Fibroblast of the aortic adventitia (primary cell): ENCODE results near the gene SPRR3. TPM values are rescaled to one million over a fixed set of nuclear protein-coding genes. Genes with fewer than 3 reads are reported as not detected.

Experiments
- DNase-seq: peaks from one replicate; pipeline ENCODE4 v3.0.0-alpha.2; 2010; ENCODE audit warnings: low read depth
- H3K4me3 ChIP-seq: 2 replicates; pipeline ENCODE4 v1.5.1; 2011; ENCODE audit warnings: low read depth, mild to moderate bottlenecking, control low read depth, low read length, moderate library complexity
- total RNA-seq: library from RNA; depleted of rRNA; stranded (reverse); fragments of >200 nt; gene quantifications from 2 replicates; pipeline ENCODE4 v1.2.3, GENCODE V29; 2012; ENCODE audit warnings: low replicate concordance
- TF ChIP-seq, protein P1 (sequence below): IDR thresholded peaks from 2 replicates; pipeline ENCODE4 v1.5.1; 2011; ENCODE audit warnings: mild to moderate bottlenecking, low read length, control low read depth, inconsistent platforms; ENCODE audit not compliant: insufficient read depth

The SPRR3 gene
- total RNA-seq, 1 donor: not detected

DNA sequence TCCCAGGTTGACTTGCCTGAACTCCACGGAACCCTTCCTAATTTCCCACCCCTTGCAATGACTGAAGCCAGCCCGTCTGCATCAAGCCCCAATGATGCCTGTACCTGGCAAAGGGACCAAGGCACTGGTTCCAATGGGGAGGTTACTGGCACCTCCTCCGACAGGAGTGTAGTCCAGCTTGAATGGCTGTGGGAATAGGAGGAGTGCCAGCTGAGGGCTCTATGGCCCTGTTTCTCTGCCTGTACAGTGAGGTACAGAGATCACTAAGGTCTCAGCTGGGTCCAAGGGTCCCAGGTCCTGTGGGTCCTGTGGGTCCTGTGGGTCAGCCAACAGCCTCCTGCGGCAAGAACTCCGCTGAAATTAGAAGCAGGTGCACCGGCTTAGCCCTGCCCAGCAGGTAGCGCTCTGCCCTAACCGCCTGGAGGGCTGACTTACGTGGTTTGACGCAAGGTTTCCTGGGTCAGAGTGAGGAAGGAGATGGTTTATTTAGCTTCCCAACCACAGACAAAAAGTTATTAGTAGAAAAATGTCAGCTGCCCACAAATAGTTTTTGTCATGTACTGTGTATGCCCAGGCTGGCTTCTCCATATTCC lies 41.0 kb upstream of the SPRR3 start:
- no peak for DNase-seq
- TF ChIP-seq, protein P1, sequence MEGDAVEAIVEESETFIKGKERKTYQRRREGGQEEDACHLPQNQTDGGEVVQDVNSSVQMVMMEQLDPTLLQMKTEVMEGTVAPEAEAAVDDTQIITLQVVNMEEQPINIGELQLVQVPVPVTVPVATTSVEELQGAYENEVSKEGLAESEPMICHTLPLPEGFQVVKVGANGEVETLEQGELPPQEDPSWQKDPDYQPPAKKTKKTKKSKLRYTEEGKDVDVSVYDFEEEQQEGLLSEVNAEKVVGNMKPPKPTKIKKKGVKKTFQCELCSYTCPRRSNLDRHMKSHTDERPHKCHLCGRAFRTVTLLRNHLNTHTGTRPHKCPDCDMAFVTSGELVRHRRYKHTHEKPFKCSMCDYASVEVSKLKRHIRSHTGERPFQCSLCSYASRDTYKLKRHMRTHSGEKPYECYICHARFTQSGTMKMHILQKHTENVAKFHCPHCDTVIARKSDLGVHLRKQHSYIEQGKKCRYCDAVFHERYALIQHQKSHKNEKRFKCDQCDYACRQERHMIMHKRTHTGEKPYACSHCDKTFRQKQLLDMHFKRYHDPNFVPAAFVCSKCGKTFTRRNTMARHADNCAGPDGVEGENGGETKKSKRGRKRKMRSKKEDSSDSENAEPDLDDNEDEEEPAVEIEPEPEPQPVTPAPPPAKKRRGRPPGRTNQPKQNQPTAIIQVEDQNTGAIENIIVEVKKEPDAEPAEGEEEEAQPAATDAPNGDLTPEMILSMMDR: no peak
- H3K4me3 ChIP-seq: no peak overlapping the region

DNA sequence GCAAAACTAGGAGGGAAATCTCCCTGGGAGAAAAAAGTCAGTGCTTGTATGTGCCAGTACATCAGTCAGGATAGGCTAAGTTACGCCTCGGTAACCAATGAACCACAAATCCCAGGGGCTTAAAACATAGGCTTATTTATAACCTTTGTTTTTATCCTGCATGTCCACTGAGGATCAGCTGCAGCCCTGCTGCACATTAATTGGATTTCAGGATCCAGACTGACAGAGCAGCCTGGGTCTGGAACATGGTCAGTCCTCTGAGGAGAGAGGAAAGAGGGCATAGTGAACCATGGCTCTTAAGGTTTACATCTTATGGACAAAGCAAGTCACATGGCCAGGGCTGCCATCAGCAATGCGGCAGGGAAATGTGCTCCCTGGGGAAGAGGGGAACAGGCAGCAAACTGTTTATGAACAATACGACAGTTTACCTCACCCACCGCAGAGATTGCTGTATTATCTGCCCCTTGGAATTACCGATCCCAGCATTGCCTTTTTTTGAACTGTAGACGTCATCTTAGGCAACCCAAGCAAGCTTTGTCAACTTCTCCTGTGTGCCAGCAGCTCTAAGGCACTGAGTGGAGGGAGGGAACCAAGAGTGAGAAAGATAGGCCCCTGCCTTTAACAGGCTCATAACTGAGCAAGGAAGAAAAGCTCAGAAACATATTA lies 40.2 kb upstream of the SPRR3 start:
- no peak for DNase-seq

DNA sequence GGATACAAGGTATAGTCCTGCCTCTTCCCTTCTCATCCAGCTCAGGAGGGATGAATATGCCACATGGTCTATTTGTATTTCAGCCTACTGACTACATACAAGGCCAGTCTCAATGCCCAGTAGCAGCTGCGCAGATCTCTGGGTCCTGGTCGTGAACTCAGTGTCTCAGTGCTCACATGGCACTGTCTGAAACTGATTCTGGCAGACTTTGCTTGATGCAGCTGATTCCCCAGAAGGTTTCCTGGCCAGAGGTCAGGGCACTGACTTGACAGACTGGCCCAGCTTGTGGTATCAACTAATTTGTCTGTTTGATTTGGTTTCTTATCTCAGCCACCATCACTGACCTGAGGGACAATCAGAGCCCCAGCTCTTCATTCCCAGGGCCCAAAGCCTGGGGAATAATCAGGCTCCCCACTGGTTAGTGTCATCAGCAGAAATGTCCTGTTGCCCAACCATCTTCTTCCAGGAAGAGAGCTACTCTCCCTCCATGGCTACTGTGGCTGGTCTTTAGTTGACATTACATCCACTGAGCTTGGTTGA lies 38.6 kb upstream of the SPRR3 start:
- no peak overlapping the region for H3K4me3 ChIP-seq
- TF ChIP-seq, protein P1: no peak
- DNase-seq: no peak

More for the DNA sequence above, 40.2 kb upstream of the SPRR3 start:
- TF ChIP-seq, protein P1: no peak
- no peak overlapping the region for H3K4me3 ChIP-seq

DNA sequence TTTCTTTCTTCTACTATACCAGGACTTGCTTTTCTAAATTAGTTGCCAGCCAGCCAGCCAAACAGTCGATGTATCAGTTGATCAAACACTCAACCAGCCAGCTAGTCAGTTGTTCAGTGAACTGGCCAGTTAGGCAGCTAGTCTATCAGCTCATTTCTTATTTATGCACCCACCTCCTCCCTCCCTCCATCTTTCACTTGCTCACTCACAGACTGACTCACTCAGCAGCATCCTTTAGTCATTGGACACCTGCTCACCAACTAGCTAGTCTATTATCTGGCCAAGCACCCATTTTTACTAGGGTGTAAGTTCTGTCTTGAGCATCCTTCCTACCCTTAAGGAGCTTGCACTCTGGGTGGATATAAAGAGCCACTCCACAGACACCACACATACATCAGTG lies 37.0 kb upstream of the SPRR3 start:
- DNase-seq: no peak
- no peak overlapping the region for H3K4me3 ChIP-seq
- TF ChIP-seq, protein P1: no peak

- H3K4me3 ChIP-seq: no peak overlapping the region
- TF ChIP-seq, protein P1: no peak
- no peak for DNase-seq
Observed at GRCh38 chr1:152965853-152966252, 35.7 kb upstream of the SPRR3 start.

GRCh38 chr1:152967201-152967600 lies 34.3 kb upstream of the SPRR3 start:
- TF ChIP-seq, protein P1: no peak
- no peak for DNase-seq
- H3K4me3 ChIP-seq: no peak overlapping the region
